Superior temporal gyrus (tissue), 1 donor: ENCODE measurements around the gene ABCC8.
A peak's percentile ranks its signal among the peaks of the same experiment; 100 is the strongest.

Source experiments
- DNase-seq: peaks from one replicate; pipeline ENCODE4 v3.0.0-alpha.2; 2016; ENCODE audit errors: extremely low spot score

ABCC8 gene

DNA sequence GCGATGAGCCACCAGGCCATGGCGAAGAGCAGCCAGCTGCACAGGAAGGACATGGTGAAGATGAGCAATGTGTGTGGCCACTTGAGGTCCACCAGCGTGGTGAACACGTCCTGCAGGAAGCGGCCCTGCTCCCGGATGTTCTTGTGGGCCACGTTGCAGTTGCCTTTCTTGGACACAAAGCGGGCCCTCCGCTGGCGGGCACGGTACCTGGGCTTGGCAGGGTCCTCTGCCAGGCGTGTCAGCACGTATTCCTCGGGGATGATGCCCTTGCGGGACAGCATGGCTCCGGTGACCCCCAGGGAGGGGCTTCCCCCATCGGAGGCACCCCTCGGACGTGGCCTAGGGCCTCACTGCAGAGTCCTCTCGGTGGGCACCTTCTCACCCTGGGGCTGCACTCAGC, 88.8 kb downstream of the ABCC8 start:
- DNase-seq: no peak

DNA sequence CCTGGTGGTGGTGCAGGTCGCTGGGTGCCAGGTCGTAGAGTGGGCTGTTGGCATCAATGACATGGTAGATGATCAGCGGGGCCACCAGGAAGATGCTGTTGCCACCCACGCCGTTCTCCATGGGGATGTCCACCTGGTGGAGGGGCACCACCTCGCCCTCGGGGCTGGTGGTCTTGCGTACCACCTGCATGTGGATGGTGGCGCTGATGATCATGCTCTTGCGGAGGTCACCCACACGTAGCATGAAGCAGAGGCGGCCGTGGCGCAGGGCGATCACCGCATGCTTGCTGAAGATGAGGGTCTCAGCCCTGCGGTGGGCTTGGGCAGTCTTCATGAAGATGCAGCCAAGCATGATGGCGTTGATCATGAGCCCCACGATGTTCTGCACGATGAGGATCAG, 89.4 kb downstream of the ABCC8 start:
- no peak for DNase-seq

DNA sequence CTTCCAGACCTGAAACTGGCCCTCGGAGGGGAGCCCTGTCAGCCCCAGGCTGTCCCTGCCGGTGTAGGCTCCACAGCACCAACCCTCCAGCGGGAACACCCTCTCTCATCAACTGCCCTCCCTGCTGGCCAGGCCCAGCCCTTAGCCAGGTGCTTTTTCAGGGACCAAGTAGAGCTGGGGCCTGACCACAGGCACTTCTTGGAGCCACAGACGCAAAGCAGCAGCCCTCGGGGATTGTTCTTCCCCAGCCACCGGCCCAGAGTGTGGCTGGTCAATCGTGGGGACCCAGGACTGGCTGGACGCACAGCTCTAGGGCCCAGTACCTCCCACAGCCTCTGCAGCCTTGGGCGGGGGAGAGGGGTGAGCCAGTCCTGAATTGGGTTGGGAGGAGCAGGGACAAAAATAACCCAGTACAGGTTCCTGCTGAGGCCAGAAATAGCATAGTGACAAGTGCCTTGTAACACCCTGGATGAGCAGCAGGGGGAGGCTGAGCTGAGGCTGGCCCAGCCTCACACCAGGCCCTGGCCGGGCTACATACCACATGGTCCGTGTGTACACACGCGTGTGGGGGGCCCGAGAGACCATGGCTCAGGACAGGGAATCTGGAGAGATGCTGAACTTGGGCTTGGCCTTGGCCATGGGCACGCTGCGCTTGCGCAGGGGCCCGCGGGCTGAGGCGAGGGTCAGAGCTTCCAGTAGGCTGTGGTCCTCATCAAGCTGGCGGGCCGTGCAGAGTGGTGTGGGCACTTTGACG, 90.1 kb downstream of the ABCC8 start:
- DNase-seq: peak; percentile 60

DNA sequence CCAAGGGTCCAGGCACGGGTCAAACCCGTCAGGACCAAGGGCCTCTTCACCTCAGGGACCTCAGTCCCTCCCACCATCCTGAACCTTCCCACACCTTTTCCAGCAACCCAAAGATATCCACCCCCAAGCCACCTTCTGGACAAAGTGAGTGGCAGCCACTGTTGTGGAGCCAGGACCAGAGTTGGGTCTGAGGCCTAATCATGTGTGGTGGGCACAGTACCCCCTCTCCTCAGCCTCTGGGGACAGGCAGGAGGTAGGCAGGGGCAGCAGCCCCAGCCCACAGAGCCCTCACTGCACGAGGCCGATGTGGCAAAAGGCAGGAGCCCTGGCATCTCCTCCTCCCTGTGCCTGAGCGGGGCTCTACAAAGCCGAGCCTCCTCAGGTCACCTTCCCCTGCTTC, 90.7 kb downstream of the ABCC8 start:
- no peak for DNase-seq

DNA sequence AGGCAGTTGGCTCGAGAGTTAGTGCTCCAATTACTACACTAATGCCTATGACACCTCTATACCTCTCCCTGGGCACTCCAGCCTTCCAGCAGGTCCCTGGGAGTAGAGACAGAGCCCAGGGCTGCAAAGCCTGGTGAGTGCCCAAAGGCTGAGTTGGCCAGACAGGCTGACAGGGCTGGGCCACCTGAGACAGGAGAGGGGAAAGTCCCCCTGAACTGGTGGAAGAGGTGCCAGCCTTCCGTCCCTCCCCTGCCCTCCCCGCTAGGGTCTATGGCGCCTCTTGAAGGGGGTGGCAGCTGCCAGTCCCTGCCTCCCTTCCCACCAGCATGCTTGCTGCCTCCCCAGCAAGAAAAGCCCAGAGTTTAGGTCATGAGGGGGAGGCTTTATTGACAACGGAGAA, 91.2 kb downstream of the ABCC8 start:
- no peak for DNase-seq

DNA sequence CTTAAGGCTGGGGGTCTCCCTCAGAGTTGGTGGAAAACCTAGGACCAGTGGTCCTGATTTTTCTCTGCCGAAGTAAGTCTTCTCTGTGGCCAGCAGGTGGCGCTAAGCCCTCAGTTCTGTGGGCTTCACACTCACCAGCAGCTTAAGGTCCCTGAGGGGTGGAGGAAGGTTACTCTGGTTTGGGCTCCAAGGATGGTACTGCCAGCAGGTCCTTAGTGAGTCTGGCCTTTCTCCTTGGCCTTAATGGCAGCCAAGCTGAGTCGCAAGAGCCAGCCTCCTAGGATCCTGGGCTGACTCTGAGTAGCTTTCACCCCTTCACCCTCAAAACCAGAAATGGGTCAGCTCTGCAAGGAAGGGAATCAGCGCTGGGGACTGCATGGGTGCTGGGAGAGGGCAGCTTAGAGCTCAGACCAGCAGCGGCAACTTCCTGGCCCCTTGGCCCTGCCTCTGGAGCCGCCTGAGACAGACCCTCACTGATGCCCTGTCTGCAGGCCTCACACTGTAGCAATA, 92.6 kb downstream of the ABCC8 start:
- DNase-seq: peak; percentile 93

DNA sequence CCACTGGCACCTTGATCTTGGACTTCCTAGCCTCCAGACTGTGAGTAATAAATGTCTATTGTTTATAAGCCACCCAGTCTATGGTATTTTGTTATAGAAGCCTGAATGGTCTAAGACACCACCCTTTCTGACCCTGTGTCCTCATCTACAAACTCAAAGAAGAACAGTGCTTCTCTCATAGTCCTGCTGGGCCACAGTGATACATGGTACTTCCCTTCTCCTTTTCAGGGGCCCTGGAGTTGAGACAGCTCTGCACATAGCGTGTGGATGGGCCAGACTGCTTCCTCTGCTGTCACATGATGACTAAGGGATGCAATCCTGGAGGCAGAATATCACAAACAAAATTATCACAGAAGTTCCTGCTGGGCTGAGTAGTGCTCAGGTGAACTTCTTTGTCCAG, 93.2 kb downstream of the ABCC8 start:
- DNase-seq: no peak

DNA sequence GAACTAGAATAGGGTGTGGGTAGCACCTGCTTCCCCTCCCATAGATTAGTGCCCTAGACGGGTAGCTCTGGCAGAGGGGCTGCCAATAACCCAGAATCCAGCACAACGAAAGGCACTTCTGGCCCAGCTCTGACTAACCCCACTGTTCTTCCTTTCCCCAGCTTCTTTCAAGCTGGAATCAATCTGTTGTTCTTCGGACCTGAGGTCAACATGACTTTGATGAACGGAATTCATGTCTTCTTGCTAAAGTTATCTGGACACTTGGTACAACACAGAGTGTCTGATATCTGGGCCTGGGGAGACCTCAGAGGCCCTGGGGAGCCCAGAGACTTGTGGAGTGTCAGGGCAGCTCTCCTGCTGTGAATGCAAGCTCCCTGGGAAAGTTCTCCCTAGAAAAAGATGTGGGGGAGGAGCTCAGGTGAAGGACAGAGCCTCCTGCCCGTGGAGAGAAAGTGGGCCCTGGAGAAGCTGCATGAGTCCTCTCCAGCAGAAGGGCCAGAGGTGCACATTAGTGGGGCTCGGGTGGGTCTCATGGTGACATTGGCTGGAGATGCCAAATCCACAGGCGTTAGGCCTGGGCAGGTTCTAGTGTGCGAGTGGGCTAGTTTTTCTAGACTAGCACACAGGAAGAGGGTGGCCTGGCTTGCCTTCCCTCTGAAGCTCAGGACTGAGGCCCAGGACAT, 94.5 kb downstream of the ABCC8 start:
- DNase-seq: no peak

DNA sequence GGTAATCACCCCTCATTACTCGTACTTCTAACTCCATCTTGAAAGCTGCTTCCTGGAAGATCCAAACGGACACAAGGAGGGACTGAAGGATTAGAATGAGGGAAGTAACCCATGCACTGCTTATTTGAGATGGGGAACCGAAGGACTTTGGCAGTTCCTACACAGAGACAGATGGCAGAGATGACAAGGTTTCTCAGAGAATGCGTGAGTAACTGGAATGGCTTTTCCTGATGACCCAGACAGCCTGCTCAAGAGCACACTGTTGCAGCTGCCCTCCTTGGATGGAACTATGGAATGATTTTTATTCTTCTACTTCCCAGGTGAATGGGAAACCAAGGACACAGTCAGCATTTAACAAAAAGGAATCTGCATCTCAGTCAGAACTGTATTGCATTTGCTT, 95.5 kb downstream of the ABCC8 start:
- DNase-seq: no peak

DNA sequence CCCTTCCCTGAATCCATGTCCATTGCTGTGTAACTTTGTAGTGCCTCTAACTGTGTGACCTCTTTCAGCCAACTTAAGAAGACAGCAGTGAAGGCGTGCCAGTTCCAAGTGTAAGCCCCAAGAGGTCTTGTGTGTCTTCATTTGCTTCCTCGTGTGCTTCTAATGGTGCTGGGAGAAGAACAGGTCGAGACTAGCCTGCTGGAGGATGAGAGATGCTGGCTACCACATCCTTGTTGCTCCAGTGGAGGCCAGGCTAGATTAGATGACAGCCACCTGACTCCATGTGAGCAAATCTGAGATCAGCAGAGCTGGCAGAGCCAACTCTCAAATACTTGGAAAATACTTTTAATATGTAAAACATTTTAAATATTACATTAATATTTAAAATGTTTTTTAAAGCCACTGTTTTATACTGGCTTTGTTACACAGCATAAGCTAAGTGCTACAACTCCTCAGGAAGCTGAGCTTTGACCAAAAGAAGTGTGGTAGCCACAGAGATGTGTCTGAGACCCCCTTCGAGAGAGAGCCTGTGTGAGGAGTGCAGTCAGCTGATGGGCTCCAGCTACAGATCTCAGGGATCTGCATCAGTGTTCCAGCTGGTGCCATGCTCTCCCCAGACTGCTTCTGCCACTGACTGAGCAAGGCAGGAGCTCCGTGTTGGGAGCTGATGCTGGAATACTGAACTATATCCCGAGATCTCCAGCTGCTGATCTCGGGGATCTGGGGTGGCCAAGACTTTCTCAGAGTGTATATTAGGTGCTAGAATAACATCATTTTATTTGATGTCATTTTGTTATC, 97.1 kb downstream of the ABCC8 start:
- DNase-seq: no peak

DNA sequence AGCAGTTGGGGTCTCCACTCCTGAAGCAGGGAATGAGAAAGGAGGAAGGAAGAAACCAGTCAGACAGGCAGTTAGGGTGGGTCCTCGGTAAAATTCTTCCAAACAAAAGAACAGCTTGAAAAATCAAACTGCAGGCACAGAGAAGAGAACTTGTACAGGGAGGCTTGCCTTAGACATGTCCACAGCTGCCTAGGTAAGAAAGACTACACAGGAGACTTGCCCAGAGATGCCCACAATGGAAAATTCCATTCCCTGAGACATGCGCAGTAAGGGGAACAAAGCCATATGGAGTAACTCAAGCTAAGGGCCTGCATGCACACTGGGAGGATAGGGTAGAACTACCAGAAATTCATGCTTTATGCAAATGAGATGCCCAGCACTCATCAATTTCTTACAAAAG, 98.0 kb downstream of the ABCC8 start:
- no peak for DNase-seq

DNA sequence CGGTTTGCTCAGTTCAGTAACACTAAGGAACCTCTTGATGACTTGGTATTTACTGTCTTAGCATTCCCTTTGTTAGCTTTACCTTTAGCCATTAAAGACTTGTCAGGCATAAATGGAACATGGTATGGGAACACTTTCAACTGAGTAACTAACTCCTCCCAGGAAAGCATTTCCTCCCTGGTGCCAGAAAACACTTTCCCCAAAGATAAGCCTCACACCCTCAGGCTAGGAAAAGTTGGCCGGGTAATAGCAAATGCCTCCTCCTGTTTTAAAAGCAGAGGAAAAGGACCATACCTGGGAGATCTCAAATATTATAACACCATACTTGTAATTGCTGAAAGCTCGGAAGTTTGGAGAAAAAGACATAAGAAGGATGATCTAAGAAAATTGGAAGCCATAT, 100.2 kb downstream of the ABCC8 start:
- DNase-seq: no peak

DNA sequence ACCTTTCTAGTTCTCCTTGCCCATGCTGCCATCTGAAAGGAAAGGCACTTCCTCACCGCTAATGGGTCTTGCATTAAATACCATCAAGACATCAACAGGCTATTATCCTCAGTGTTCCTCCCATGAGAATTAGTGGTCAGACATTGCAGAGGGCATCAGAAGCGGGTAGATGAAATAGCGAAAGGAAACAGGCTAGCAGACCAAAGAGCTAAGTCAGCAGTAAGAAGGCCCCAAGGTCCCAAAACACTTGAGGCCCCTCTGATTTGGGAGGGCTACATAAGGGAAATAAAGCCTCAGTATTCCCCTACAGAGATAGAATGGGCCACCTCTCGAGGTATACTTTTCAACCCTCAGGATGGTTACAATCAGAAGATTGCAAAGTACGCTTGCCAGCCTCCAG, 101.1 kb downstream of the ABCC8 start:
- DNase-seq: no peak

DNA sequence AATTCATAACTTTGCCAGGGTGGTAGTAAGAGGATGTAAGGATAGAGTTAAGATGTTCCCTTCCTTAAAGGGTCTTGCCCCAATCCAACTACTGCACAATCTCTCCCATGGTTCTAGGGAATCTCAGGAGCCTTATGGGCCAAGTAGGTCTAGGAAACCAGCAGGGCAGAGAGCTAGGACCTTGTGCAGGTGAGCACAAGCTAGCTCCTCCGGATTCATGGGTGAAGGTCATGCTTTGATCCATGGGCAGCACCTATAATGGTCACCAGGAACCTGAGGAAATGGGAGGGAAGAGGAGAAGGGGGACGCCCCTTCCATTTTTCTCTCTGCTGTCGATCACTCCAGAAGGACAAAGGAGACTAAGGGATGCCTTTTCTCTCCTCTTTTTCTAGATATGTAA, 105.0 kb downstream of the ABCC8 start:
- DNase-seq: no peak

DNA sequence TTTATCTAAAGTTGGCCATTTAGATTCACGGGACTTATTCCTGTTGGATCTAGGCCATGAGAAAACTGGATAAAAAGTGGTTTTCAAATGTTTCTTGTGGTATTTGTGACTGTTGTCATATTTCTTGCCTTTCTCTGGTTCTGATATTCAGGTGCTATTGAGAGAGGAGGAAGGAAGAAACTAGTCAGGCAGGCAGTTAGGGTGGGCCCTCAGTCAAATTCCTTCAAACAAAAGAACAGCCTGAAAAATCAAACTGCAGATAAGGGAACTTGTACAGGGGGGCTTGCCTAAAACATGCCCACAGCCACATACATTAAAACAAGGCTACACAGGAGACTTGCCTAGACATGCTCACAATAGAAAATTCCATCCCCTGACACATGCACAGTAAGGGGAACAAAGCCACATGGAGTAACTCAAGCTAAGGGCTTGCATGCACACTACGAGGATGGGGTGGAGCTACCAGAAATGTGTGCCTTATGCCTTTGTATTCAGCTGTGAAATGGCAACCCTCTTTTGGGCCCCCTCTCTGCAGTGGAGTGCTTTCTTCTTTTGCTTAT, 106.9 kb downstream of the ABCC8 start:
- DNase-seq: no peak

DNA sequence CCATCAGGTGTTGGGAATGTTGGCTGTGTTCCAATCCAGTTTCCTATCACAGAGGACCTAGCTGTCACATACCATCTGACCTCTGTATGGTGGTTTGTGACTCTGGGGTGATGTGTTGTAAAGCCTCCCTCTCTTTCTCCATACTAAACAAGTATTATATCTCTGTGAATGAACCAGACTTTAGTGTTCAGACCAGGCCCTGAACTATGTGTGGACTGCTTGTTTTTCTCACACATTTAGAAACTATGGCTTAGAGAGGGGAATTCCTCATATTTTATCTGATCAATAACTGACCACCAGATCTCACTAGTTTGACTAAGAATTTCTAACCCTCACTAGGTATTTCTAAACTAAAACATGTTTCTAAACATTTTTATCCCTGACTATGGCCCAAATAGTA, 107.6 kb downstream of the ABCC8 start:
- DNase-seq: no peak

DNA sequence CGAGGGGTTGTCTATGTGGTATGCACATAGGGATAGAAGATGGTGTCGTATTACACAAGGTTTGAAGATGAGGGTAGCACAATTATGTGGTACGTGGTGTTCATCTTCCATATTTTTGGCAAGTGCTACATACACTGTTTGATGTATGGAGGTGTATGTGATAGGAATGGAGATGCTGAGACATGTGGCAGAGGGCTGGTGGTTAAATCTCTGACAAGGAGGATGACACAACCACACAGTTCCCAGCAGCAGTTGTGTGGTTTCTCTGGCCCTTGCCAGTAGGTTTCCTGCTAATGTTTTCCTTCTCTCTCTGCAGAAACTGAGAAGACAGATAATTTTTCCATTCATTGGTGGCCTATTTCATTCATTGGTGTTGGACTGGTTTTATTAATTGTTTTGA, 108.1 kb downstream of the ABCC8 start:
- DNase-seq: peak; percentile 17

DNA sequence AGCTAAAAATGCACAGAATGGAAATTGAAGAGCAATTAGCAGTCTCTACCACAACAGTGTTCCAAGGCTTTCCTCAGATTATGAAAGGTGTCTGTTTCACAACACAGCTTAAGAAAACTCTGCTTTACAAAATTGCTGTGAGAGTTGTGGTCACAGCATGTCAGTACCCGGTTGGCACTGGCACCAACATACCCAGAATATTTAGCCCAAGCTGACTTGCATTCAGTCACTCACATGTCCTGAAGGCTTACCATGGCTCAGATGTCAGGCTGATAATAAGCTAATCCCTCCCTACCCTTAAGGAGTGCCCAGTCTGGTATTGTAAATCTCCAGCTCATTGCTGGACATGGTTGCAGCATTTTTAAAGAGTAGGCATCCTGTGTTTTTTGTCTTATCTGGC, 110.2 kb downstream of the ABCC8 start:
- no peak for DNase-seq

DNA sequence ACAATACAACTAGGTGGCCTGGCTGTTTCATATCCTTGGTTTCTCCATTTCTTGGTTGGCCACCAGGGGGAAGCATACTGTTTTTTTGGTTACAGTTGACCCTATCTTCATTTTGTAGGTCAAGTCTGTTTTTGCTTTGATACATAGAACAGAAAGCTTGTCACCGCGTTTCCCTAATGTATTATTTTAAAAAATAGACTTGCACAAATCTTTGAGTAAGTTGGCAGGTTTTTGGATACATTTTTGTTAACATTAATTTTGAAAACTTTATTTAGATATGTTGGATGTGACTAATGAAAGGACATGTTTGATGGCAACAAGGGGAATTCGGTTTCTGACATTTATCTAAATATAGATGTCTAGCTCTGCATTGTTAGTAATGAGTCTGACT, 122.0 kb downstream of the ABCC8 start:
- peak; percentile 82 for DNase-seq

DNA sequence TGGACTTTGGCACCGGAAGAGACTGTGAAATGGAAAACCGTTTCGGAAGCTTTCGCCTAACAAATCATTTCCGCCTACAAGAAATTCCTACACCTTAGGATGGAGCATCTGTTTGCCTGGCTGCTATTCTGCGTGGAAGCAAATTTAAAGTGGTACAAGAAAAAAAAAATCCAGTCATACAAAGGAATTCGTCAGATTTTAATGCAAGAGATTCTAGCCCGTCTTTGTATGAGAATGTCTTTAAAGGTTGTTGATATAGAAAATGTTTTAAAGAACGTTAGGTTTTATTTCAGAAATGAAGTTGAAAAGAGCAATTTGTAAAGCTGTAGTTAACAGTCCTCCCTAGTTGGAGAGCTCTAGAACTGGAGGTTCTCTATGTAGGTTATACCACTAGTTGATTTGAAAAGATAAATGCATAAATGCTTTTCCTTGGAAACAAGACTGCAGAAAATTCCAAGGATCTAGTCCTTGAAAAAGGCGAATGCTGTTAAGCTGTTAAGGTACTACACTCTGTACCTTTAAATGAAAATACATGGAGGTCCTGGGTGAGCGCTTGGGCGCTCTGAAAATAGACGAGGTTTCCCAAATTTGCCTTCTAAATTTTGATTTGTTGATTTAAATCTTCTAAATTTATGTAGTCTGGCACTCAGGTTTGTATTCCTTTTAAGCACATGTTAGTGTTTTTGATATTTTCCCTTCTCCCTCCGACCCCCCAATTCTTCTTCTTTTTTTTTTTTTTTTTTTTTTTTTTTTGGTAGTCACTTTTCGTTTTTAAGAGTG, 122.6 kb downstream of the ABCC8 start:
- peak; percentile 60 for DNase-seq
